ENCODE results near the gene CCDC88B.

DNA sequence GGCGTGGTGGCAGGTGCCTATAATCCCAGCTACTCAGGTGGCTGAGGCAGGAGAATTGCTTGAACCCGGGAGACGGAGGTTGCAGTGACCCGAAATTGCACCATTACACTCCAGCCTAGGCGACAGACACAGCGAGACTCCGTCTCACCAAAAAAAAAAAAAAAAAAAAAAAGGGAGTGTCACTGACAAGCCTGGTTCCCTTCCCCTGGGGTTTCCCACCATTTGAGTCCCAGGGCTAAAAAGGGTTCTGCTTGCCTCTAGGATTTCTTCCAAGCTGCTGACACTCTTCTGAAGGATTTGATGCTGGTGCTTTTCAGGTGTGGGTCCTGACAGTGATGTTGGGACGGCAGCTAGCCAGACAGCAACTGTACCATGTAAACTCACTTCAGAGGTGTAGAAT lies 1.3 kb upstream of the CCDC88B start:
- TF ChIP-seq, protein P1, sequence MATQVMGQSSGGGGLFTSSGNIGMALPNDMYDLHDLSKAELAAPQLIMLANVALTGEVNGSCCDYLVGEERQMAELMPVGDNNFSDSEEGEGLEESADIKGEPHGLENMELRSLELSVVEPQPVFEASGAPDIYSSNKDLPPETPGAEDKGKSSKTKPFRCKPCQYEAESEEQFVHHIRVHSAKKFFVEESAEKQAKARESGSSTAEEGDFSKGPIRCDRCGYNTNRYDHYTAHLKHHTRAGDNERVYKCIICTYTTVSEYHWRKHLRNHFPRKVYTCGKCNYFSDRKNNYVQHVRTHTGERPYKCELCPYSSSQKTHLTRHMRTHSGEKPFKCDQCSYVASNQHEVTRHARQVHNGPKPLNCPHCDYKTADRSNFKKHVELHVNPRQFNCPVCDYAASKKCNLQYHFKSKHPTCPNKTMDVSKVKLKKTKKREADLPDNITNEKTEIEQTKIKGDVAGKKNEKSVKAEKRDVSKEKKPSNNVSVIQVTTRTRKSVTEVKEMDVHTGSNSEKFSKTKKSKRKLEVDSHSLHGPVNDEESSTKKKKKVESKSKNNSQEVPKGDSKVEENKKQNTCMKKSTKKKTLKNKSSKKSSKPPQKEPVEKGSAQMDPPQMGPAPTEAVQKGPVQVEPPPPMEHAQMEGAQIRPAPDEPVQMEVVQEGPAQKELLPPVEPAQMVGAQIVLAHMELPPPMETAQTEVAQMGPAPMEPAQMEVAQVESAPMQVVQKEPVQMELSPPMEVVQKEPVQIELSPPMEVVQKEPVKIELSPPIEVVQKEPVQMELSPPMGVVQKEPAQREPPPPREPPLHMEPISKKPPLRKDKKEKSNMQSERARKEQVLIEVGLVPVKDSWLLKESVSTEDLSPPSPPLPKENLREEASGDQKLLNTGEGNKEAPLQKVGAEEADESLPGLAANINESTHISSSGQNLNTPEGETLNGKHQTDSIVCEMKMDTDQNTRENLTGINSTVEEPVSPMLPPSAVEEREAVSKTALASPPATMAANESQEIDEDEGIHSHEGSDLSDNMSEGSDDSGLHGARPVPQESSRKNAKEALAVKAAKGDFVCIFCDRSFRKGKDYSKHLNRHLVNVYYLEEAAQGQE (IDR thresholded peaks at IDR 0.05; ENCODE audit: insufficient read depth in 1 of 2, low read depth in 2 of 2, low read length in 1 of 2), result no peak
- TF ChIP-seq, protein P2, sequence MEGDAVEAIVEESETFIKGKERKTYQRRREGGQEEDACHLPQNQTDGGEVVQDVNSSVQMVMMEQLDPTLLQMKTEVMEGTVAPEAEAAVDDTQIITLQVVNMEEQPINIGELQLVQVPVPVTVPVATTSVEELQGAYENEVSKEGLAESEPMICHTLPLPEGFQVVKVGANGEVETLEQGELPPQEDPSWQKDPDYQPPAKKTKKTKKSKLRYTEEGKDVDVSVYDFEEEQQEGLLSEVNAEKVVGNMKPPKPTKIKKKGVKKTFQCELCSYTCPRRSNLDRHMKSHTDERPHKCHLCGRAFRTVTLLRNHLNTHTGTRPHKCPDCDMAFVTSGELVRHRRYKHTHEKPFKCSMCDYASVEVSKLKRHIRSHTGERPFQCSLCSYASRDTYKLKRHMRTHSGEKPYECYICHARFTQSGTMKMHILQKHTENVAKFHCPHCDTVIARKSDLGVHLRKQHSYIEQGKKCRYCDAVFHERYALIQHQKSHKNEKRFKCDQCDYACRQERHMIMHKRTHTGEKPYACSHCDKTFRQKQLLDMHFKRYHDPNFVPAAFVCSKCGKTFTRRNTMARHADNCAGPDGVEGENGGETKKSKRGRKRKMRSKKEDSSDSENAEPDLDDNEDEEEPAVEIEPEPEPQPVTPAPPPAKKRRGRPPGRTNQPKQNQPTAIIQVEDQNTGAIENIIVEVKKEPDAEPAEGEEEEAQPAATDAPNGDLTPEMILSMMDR (IDR thresholded peaks at IDR 0.05), result no peak
- TF ChIP-seq TCF7L2 (IDR thresholded peaks at IDR 0.05; ENCODE audit: low read depth, low read length), result no peak
- no peak for TF ChIP-seq POLR2AphosphoS5 (IDR thresholded peaks at IDR 0.05; ENCODE audit: low read depth, low read length)

Data from Panc1 (cell line).